ENCODE measurements around the gene STAT5A.
A peak's percentile ranks its signal among the peaks of the same experiment; 100 is the strongest.

The STAT5A gene

DNA sequence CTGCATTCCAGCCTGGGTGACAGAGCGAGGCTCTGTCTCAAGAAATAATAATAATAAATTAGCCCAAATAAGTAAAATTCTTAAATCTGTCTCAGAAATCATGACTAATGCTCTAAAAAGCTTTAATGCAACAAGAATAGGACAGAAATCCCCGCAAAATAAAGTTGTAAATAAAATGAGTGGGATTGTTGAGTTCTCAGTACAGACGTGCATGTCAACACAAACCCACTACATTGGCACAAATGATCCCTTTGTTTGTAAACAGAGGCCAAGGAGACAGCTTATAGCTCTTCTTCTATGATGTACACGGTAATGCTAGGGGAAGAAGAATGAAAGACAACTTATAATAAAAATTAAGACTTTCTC lies 18.1 kb upstream of the STAT5A start:
- no peak for DNase-seq

DNA sequence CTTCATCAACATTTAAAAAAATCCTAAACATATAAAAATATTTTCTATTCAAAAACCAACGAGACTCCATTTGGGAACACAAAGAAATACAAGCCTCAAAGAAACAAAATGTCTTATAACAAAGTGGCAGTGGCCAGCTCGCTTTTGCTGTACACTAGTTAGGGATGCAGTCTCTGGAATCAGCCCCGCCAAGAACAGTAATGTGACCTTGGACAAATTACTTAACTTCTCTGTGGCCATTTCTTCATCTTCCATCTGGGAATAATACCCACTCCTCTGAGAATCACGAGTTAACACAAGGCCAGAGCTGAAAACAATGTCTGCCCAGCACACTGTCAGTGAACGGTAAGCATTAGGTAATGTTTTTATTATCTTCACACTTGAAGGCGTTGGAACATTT lies 17.7 kb upstream of the STAT5A start:
- DNase-seq = no peak

GRCh38 chr17:42271006-42271778 lies 17.1 kb upstream of the STAT5A start:
- DNase-seq = no peak

DNA sequence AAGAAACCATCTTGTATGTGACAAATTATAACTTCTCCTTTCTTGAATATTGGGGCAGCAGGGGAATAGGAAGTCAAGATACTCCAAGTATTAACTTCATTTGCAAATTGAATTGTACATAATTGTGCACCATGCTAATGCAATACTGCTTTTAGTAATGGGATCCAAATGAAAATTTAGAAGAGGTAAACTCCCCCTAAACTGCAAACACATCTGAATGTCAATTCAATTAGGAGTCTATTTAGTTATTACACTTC lies 16.6 kb upstream of the STAT5A start:
- DNase-seq = no peak

- no peak for DNase-seq
Observed at GRCh38 chr17:42272162-42272907, 16.0 kb upstream of the STAT5A start.

DNA sequence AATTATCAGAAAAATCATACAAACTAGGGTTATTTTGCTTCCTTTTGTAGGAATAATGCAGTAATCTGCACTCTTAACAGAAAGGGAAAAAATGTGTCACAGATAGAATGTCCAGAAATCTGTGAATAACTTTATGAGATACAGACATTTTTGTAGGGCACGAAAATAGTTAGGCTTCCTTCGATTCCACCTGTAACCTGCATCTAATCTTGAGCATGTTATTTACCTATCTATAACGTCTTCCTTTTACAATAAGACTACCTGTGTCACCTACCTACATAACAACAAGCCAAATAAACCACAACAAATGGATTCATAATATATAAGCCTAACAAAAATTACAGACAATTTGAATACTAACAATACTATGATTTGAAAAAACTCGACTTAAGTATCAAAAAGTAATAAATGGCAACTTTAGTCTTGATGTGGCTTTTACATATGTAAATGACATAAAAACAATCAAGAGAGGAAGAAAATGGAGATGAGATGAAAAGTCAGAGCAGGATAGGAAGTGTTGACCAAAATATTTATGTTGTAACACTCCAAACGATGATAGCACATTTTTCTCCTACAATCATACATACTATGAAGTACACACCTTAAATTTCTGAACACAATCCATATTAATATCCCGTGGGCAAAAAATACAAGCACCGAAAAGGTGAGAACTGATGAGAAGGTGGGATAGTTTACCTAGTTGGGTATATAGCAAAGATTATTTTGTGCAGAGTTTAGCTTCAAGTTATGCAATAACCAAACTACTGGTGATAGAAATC lies 14.6 kb upstream of the STAT5A start:
- no peak for DNase-seq

GRCh38 chr17:42274253-42274542 lies 14.1 kb upstream of the STAT5A start:
- no peak for DNase-seq

DNA sequence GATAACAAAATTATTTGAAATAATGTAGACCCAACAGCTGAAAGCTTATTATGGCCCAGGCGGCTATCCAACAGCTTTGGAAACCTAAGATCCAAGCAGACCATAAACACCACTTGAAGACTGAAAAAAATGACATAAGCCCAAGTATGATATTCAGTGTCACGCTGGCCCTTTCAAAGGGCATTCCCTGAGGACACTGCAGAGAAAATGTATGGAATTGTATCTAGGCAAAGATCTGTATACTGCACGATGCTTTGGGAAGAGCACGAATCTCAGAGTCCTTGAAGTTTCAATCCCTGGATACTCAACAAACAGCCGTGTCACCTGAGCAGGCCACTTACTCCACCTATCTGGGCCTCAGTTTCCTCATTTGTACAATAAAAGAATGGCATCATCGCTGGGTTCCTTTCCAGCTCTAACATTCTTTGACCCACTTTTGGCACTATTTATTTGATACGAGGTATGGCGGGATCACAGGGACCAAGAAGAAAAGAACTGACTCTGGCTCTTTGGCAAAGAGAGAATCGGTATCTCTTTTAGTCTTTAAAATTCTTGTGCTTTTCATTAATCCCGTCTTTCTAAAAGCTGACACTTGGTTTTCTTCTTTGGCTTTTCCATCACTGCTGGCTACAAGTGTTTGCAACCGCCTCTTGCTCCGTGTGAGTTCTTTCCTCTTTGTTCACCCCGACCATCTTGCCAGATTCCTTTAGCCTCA lies 13.3 kb upstream of the STAT5A start:
- DNase-seq = no peak

DNA sequence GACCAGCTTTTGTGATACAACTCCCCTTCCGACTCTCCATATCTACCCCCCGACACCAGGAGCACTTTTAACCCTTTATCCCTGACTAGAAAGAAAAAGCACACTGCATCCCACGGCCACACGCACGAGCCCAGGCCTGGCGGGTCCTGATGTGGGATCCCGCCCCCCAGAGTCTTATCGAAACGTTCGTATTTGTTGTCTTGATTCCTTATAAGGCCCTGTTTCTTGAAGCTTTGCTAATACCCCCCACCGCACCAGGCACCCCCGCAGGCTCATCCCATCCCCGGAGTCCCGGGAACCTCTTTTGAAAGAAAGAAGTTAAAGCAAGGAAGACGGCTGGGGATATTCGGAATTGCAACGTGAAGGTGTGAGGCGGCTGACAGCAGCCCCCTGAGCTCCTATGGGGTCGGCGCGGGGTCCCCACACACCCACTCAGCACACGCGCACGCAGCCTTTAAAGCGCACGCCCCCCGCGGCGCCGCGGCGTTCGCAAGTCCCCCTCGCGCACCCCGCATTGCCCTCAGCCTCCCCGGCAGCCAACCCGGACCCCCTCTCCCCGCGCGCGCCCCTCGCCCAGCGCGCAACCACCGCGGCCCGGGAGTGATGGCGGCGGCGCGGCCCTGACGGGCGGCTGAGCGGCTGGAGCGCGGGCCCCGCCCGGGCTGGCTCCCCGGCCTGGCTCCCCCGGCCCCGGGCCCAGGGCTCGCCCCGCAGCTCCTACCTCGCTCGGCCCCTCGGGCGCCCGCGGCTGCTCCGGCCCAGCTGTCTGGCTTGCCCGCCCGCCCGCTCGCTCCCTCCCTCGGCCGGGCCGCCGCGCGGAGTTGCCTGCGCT lies 12.6 kb upstream of the STAT5A start:
- DNase-seq = peak; percentile 37

DNA sequence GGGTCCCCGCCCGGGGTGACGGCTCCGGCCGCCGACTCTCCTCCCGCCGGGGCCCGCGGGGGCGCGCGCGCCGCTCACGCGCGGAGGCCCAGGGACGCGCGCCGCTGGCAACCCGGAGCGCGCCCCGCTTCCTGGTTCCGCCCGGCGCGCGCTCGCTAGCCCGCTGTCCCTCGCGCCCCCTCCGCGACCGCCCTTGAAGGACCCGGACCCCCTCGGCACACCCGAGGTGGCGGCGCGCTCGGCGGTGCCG lies 12.0 kb upstream of the STAT5A start, which contains the start of gene STAT5B:
STAT5B (minus strand) TSS at position 33 of the 250 bp plus-strand sequence. CDS start 44,264 bp downstream, outside the sequence.
- DNase-seq = peak; percentile 80

- peak; percentile 38 for DNase-seq
Observed at GRCh38 chr17:42276609-42277341, 11.5 kb upstream of the STAT5A start.

DNA sequence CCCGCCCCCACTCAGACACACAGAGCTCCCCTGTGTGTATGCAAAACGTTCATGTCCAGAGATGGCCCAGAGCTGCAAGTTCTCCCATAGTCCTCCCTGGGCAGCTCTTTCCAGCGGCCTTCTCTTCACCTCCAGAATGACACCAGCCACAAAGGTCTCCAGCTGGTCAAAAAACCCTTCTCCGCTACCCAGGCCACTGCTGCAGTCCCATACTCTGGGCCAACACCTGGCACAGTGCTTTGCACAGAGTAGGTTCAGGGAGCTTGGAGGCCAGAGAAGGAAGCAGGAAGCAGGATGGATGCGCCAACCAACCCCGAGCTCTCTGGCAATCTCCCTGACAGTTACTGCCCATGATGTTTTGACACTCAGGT lies 11.0 kb upstream of the STAT5A start:
- DNase-seq = no peak

DNA sequence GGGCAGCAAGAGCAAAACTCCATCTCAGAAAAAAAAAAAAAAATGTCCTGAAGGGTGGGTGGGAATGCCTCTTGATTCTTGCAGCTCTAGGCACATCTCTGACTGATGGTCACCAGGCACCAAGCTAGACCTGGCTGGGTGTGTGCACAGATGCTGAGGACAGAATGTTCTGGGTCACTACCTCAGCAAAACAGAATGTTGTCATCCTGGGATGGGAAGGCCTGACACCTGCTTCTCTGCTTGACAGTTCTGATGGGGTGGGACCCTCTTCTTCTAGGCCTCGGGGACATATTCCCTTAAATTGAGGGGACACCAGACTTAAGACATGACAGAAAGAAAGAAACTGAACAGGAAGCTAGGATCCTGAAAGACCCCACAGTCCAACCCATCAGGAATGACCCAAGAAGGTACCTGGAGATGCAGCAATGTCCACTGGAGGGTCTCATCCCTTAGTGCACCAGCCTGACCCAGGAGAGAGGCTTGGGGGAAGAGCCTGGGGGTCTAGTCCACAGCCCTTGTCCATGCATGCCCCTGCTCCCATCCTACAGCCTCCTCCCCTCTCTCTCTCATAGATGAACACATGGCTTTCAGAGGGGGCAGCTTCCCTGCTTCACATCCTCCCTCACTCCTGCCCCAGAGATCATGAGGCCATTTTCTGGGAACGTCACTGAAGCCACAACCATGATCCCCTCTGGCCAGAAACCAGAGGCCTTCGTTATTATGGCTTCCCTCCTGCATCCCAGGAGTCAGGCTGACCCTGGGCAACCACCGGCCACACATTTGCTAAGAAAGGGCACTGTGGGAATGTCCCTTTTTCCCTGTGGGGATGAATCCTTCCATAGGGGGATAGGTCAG lies 8.3 kb upstream of the STAT5A start:
- no peak for DNase-seq

DNA sequence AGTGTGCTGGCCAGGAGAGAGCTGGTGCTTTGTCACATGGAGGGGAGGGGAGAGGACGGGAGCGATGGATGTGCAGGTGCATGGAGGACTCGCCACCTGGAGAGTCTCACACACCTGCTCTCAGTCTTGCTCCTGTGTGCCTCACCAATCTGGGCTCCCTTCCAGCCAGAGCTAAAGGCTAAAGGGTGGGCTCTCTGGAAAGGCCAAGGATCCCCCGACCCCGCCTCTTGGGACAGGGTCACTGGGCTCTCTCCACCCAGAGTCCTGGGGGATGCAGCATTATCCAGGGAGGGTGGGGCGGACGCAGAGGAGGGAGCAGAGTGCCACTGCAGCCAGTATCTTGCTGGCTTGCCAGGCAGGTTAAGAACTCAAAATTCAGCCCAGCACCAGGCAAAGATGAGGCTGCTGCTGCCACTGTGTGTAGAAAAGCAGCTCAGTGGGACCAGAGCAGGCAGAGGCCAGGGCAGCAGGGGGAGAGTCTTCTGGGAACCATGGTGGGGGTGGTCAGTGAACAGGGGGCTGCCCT lies 6.7 kb upstream of the STAT5A start:
- peak; percentile 27 for DNase-seq

- peak; percentile 9 for DNase-seq
Observed at GRCh38 chr17:42282478-42283080, 5.7 kb upstream of the STAT5A start.

GRCh38 chr17:42283241-42284023 lies 4.9 kb upstream of the STAT5A start:
- peak; percentile 20 for DNase-seq

- no peak for DNase-seq
Observed at GRCh38 chr17:42284024-42284369, 4.3 kb upstream of the STAT5A start.

DNA sequence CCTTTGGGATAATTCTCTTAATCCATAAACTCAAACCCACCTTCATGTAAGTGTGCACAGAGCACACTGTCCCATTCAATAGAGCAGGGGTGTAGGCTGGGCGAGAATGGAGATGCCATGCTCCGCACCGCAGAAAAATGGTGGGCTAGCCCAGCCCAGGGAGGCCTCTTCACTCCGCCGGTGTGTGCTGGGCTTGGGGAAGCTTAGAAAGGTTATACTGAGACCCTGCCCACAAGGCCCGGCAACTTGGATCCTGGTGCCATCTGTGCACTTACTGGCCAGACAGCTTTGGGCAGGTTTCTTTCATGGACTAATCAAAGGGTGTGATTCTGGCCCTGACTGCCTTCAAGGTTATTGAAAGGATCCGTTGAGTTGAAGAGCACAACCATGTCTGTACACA lies 3.7 kb upstream of the STAT5A start:
- DNase-seq = peak; percentile 15

DNA sequence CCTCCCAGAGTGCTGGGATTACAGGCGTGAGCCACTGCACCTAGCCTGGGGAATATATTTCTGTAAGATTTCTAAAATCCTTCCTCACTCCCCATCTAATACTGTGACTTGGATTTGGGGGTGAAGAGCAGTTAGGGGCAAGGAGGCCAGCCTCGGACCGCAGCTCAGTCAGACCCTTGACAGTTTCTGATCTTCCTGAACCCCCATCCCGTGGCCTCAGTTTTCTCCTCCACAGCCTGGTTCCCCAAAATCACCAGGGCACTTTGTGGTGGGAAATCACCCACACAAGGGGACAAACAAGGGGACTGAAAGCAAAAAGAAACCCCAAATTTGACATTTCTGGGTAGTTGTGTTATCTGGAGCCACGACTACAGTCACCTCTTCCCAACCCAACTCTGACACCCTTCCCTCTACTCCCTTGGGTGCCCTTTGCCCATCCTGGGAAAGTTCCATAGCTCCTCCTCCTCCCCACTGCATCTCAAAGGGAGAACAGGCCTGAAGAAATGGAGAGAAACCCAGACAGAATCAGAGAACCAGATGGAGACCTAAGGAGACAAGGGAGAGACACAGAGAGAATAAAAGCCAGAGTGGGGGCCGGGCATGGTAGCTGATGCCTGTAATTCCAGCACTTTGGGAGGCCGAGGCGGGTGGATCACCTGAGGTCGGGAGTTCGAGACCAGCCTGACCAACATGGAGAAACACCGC lies 2.8 kb upstream of the STAT5A start:
- DNase-seq = peak; percentile 8
